Activated naive CD8-positive, alpha-beta T cell treated with anti-CD3 and anti-CD28 coated beads, Interleukin-2, amount 50 U/mL, for 24 hours (primary cell): ENCODE results near the gene CDC42SE2.
"Not testable (repeated sequence)": the region's sequence is repeated elsewhere in the genome, so short reads cannot be mapped to it uniquely, and the experiment has no call there.

Experiments
- ATAC-seq: fragments of 150-1000 bp; cut with Tn5 transposase; one replicate; pipeline ENCODE4 v1.10.0; 2021
- DNase-seq: peaks from one replicate; pipeline ENCODE4 v3.0.0; 2021
- H3K27ac Mint-ChIP-seq: one replicate; pipeline ENCODE4 v1.8.0; 2021; ENCODE audit warnings: mild to moderate bottlenecking, mixed read lengths
- H3K27me3 Mint-ChIP-seq: one replicate; pipeline ENCODE4 v1.8.0; 2021; ENCODE audit warnings: mixed read lengths
- H3K36me3 Mint-ChIP-seq: one replicate; pipeline ENCODE4 v1.8.0; 2021; ENCODE audit warnings: low read depth, mixed read lengths
- H3K4me1 Mint-ChIP-seq: one replicate; pipeline ENCODE4 v1.8.0; 2021; ENCODE audit warnings: mixed read lengths
- H3K4me3 Mint-ChIP-seq: one replicate; pipeline ENCODE4 v1.8.0; 2021; ENCODE audit warnings: mild to moderate bottlenecking, moderate library complexity, mixed read lengths
- H3K9me3 Mint-ChIP-seq: one replicate; pipeline ENCODE4 v1.8.0; 2021; ENCODE audit warnings: mixed read lengths

The CDC42SE2 gene

DNA sequence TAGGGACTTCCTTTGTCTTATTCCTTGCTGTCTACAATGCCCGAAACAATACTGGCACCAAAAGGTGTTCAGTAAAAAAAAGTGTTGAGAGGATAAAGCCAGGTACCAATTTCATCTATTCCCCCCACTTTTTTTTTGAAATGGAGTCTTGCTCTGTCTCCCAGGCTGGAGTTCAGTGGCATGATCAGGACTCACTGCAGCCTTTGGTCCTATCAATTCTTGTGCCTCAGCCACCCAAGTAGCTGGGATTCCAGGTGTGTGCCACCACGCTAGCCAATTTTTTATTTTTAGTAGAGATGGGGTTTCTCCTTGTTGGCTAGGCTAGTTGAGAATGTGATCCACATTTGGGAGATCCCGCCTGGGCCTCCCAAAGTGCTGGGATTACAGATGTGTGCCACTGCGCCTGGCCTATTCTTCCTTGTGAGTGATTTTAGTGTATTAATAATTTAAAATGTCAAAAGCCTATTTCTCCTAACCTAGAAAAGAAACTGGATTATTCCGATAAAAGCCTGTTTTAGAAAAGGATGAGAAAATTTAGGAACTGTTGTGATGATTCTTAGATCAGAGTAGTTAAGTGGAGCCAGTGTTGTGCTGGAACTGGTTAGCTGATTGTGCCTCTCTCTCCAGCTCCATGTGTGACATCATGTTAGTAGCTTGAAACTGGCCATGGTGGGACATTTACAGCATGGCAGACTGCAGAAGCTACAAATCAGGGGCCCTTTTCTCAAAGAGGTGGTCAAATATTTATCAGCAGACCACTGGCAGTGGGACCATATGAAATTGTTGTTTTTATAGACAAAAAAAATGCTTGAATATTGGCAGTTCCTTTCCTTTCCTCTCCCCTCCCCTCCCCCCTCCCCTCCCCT, 14.3 kb downstream of the CDC42SE2 start:
- Mint-ChIP-seq H3K4me1 (peaks cover 93% of the 10 kb centered on the region), H3K27ac (peak overlapping the region; percentile 80), H3K4me3 (no peak overlapping the region), H3K9me3 (no peaks in the 10 kb centered on the region), H3K27me3 (no peaks in the 10 kb centered on the region), H3K36me3 (peaks cover 24% of the 10 kb centered on the region)
- no peak for ATAC-seq
- DNase-seq: no peak

DNA sequence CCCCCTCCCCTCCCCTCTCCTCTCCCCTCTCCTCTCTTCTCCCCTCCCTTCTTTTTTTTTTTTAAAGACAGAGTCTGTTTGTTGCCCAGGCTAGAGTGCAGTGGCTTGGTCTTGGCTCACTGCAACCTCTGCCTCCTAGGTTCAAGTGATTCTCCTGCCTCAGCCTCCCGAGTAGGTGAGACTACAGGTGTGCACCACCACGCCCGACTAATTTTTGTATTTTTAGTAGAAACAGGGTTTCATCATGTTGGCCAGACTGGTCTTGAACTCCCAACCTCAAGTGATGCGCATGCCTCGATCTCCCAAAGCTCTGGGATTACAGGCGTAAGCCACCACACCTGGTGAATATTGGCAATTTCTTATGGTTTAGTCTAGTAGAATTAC, 14.9 kb downstream of the CDC42SE2 start:
- H3K27me3 Mint-ChIP-seq, H3K9me3 Mint-ChIP-seq, ATAC-seq, DNase-seq, H3K4me3 Mint-ChIP-seq: not testable (repeated sequence)
- H3K27ac Mint-ChIP-seq: peak overlapping the region; percentile 94
- peaks cover 27% of the 10 kb centered on the region for H3K36me3 Mint-ChIP-seq
- H3K4me1 Mint-ChIP-seq: peaks cover 96% of the 10 kb centered on the region

DNA sequence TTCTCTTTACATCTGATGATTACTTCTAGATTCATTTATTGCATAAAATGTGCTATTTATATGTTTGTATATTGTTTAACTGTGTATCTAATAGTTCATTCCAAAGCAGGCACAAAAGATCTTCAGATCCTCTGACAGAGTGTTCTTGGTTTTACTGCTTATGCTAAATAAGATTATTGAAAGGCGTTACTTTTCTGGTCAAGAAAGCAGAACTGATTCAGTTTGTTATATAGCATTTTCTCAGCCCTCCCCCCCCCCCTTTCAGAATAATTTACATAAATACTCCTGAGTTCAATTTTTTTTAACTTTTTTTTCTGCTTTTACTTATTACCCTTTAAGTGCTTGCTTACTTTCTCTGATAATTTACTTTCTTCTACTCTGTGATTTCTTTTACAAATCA, 15.4 kb downstream of the CDC42SE2 start:
- H3K36me3 Mint-ChIP-seq: peaks cover 27% of the 10 kb centered on the region
- H3K27me3 Mint-ChIP-seq: no peaks in the 10 kb centered on the region
- no peak for ATAC-seq

DNA sequence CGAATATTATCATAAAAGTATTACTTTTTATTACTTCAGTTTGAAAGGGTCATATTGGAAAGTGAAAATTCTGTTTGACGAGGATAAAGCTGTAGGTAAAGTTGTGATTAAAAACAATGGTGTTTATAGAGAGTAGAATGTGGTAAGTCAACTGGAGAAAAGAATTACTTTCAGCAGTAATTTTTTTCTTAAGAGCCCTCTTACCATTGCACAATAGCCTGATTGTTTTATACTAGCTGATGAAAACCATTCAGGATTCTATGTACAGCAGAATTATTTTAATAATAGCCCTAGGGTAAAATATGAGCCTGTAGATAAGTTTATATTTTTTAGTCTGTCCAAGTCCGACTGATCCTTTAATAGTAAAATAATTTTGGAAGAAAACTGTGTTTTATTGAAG, 16.6 kb downstream of the CDC42SE2 start:
- H3K27me3 Mint-ChIP-seq: no peaks in the 10 kb centered on the region
- H3K4me1 Mint-ChIP-seq: peaks cover 96% of the 10 kb centered on the region
- peak overlapping the region; percentile 76 for H3K4me3 Mint-ChIP-seq
- peaks cover 25% of the 10 kb centered on the region for H3K36me3 Mint-ChIP-seq
- DNase-seq (no peak), ATAC-seq (no peak)
- peak overlapping the region; percentile 94 for H3K27ac Mint-ChIP-seq
- no peaks in the 10 kb centered on the region for H3K9me3 Mint-ChIP-seq

More for the DNA sequence above, 15.4 kb downstream of the CDC42SE2 start:
- DNase-seq: no peak
- Mint-ChIP-seq H3K4me1 (peaks cover 95% of the 10 kb centered on the region), H3K27ac (peak overlapping the region; percentile 94), H3K9me3 (no peaks in the 10 kb centered on the region), H3K4me3 (peak overlapping the region; percentile 76)

DNA sequence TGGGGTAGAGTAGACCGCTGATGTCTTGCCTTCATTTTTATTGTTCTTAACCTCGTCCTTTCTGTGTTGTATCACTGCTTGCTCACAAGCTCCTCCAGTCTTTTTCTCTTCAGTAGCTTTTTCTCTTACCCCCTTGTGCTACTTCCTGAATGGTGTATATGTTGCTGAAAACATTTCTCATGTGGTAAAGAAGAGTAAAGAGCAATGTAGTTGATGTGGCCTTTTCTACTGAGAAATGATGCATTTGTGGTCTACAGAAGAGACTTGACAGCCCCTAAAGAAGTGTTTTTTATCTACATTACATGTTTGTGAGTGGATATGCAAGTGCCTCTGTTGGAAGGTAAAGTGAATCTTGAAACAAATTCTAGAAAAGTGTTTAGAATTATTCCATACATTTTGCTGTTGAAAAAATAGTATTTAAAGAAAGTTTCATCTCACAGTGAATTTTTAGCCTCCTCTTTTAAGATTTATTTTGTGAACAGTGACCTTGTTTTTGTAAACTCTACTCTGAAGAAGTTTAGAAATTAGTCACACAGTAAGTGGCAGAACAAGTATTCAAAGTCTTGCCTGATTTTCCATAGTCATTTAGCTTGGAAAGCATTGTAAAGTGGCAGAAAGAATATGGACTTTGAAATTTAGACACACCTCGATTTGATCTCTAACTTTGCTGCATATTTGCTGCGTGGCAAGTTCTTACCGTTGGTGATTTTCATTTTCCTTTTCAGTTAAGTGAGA, 17.4 kb downstream of the CDC42SE2 start:
- Mint-ChIP-seq H3K4me1 (peaks cover 95% of the 10 kb centered on the region), H3K4me3 (peak overlapping the region; percentile 76), H3K36me3 (peaks cover 25% of the 10 kb centered on the region), H3K9me3 (no peaks in the 10 kb centered on the region), H3K27ac (peak overlapping the region; percentile 94), H3K27me3 (no peaks in the 10 kb centered on the region)
- ATAC-seq (peak; percentile 81), DNase-seq (no peak)

DNA sequence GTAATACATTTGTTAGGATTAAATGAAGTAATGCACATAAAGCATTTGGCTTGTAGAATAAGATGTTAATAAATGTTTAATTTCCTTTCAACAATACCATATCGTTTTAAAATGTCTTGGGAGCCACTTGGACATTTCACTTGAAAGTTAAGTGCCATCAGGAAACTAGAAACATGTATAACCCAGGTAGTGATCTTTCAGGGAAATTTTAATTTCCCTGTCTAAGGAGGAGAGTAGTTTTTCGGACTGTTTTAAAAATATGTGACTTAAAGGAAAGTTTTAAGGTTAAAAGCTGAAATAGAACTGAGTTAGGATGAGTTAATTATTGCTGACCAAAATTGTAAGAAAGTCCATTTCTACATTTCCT, 18.0 kb downstream of the CDC42SE2 start:
- DNase-seq (no peak), ATAC-seq (no peak)
- H3K4me3 Mint-ChIP-seq: peak overlapping the region; percentile 76
- H3K27me3 Mint-ChIP-seq: no peaks in the 10 kb centered on the region
- peak overlapping the region; percentile 94 for H3K27ac Mint-ChIP-seq
- H3K36me3 Mint-ChIP-seq: peaks cover 25% of the 10 kb centered on the region
- H3K4me1 Mint-ChIP-seq: peaks cover 95% of the 10 kb centered on the region
- no peaks in the 10 kb centered on the region for H3K9me3 Mint-ChIP-seq

DNA sequence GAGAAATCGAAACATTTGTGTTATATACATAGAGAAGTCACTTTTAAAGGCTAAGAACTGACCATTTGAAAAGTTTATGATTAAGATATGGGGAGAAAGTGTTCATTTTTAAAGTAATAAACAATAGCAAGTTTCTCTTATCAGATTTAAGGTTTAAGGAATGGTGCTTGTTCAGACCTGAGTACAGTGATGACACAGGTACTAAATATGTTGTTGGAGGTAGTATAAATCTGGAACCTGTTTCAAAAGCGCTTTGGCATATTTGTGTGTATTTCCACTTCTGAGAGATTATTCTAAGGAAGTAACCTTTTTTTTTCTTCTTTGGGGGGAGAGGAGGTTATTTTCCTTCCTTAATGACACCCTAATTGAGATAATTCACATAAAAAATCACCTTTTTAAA, 18.4 kb downstream of the CDC42SE2 start:
- H3K27me3 Mint-ChIP-seq: no peaks in the 10 kb centered on the region
- DNase-seq: no peak
- H3K27ac Mint-ChIP-seq: peak overlapping the region; percentile 94
- peaks cover 27% of the 10 kb centered on the region for H3K36me3 Mint-ChIP-seq
- peaks cover 92% of the 10 kb centered on the region for H3K4me1 Mint-ChIP-seq
- peak overlapping the region; percentile 76 for H3K4me3 Mint-ChIP-seq
- H3K9me3 Mint-ChIP-seq: no peaks in the 10 kb centered on the region
- ATAC-seq: no peak

DNA sequence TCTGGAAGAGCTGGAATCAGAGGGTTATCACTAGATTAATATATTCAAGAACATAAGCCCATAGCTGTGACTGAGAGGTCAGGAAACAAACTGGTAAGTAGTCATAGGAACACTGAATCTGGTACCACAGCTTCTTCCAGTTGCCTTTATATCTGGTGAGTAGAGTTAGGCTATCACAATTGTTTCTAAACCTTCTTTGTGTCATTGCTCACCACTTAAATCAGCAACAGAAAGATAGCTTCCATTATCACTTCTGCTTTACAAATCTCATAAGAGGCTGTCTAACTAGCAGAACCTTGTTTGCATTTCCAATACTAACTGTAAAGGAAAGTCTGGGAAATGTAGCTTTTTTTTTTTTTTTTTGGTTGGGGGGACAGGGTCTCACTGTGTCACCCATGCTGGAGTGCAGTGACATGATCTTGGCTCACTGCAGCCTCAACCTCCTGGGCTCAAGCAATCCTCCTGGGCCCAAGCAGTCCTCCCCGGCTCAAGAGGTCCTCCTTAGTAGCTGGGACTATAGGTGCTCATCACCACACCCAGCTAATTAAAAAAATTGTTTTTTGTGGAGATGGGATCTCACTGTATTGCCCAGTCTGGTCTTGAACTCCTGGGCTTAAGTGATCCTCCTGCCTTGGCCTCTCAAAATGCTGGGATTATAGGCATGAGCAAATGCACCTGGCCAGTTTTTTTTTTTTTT, 22.0 kb downstream of the CDC42SE2 start:
- Mint-ChIP-seq H3K27me3 (no peaks in the 10 kb centered on the region), H3K4me3 (no peak overlapping the region), H3K36me3 (peaks cover 24% of the 10 kb centered on the region), H3K9me3 (no peaks in the 10 kb centered on the region), H3K27ac (peak overlapping the region; percentile 94), H3K4me1 (peaks cover 90% of the 10 kb centered on the region)
- ATAC-seq: peak; percentile 35
- DNase-seq: no peak

DNA sequence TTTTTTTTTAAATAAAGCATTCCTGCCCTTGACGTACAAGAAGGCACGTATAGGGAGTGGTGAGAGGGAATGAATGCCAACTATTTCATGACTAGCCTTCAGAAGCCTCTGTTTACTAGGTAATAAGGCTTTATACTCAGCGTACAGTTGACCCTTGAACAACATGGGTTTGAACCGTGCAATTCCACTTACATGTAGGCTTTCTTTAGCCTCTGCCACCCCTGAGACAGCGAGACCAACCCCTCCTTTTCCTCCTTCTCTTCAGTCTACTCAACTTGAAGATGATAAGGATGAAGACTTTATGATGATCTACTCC, 22.5 kb downstream of the CDC42SE2 start:
- Mint-ChIP-seq H3K4me1 (peaks cover 89% of the 10 kb centered on the region), H3K27ac (peak overlapping the region; percentile 94), H3K36me3 (peaks cover 24% of the 10 kb centered on the region), H3K27me3 (no peaks in the 10 kb centered on the region), H3K4me3 (no peak overlapping the region), H3K9me3 (no peaks in the 10 kb centered on the region)
- ATAC-seq (no peak), DNase-seq (no peak)

DNA sequence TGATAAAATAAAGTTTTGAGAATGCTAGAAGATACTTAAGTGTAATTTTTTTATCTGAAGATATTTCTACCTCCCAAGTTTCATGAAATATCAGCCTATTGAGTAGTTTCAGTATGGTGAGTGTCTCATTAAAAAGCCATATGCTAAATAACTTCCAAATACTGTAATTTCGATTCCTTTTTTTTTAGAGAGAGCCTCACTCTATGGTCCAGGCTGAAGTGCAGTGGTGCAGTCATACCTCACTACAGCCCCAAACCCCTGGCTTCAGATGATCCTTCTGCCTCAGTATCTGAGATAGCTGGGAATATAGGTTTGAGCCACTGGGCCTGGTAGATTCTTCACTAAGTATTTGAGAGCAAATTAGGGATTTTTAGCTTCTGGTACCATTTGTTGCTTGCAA, 24.5 kb downstream of the CDC42SE2 start:
- no peak for ATAC-seq
- Mint-ChIP-seq H3K9me3 (no peaks in the 10 kb centered on the region), H3K4me1 (peaks cover 83% of the 10 kb centered on the region), H3K27me3 (no peaks in the 10 kb centered on the region), H3K27ac (peak overlapping the region; percentile 97), H3K4me3 (peak overlapping the region; percentile 79), H3K36me3 (peaks cover 18% of the 10 kb centered on the region)
- no peak for DNase-seq

DNA sequence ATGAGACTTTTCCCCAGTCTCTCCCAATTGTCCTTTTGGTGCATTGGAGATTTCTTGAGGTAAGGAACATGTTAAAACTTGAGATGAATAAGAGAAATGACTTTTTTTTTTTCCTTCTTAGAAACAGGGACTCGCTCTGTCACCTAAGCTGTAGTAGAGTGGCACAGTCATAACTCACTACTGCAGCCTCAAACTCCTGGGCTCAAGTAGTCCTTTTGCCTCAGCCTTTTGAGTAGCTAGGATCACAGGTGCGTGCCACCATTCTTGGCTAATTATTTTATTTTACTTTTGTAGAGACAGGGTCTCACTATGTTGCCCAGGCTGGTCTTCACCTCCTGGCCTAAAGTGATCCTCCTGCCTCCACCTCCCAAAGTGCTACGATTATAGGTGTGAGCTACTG, 25.9 kb downstream of the CDC42SE2 start:
- H3K9me3 Mint-ChIP-seq: no peaks in the 10 kb centered on the region
- ATAC-seq (peak; percentile 76), DNase-seq (no peak)
- H3K4me1 Mint-ChIP-seq: peaks cover 80% of the 10 kb centered on the region
- peak overlapping the region; percentile 79 for H3K4me3 Mint-ChIP-seq
- no peaks in the 10 kb centered on the region for H3K27me3 Mint-ChIP-seq
- peak overlapping the region; percentile 97 for H3K27ac Mint-ChIP-seq
- H3K36me3 Mint-ChIP-seq: peaks cover 21% of the 10 kb centered on the region

DNA sequence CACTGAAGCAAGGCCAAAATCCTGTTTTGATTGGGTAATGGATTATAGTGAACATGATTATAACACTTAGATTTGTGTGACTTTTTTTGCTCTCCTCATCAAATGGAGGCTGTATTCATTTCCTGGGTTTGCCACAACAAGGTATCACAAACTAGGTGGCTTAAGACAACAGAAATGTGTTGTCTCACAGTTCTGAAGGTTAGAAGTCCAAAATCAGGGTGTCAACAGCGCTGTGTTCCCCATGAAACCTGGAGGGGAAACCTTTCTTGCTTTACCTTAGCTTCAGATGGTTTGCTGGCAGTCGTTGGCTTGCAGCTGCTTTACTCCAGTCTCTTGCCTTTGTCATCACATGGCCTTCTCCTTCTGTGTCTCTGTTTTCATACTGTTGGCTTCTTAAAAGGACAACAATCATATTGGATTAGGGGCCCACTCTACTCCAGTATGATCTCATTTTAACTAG, 32.4 kb downstream of the CDC42SE2 start:
- ATAC-seq (peak; percentile 53), DNase-seq (no peak)
- Mint-ChIP-seq H3K4me3 (peak overlapping the region; percentile 22), H3K9me3 (no peaks in the 10 kb centered on the region), H3K27ac (peak overlapping the region; percentile 79), H3K27me3 (no peaks in the 10 kb centered on the region), H3K36me3 (peaks cover 29% of the 10 kb centered on the region), H3K4me1 (peaks cover 81% of the 10 kb centered on the region)

DNA sequence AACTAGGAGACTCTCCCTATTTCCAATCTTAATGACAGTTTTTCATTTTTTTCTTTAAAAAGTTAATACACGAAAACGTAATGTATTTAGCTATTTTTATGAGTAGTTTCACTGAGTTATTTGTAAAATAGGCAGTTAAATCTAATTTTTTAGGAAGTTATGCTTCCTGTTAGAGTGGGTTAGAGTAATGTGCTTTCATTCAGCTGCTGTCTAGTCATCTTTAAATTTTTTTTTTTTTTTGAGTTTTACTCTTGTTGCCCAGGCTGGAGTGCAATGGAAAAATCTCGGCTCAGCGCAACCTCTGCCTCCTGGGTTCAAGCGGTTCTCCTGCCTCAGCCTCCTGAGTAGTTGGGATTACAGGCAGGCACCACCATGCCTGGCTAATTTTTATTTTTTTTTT, 34.0 kb downstream of the CDC42SE2 start:
- H3K4me1 Mint-ChIP-seq: peaks cover 77% of the 10 kb centered on the region
- no peak for DNase-seq

DNA sequence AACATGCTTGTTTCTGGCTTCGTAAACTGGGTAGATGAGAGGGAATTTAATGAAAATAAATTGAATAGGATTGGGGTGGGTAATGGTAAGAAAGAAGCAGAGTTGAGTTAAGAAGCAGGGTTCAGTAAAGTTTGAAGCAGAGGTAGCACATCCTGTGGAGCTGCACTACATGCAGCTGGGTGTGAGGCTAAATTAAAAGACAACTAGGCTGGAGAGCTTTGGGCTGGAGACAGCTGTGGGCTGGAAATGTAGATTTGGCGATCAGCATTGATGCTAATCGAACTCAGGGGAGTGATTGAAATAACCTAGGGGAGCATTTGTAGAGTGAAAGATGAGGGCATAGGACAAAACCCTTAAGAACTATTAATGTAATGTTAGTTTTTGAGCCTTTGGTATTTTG, 35.6 kb downstream of the CDC42SE2 start:
- H3K4me3 Mint-ChIP-seq: no peak overlapping the region
- H3K9me3 Mint-ChIP-seq: no peaks in the 10 kb centered on the region
- H3K36me3 Mint-ChIP-seq: peaks cover 22% of the 10 kb centered on the region
- no peak for DNase-seq
- peak overlapping the region; percentile 55 for H3K27ac Mint-ChIP-seq
- H3K4me1 Mint-ChIP-seq: peaks cover 80% of the 10 kb centered on the region
- ATAC-seq: no peak
- H3K27me3 Mint-ChIP-seq: no peaks in the 10 kb centered on the region

More for the DNA sequence above, 34.0 kb downstream of the CDC42SE2 start:
- Mint-ChIP-seq H3K9me3 (no peaks in the 10 kb centered on the region), H3K27me3 (no peaks in the 10 kb centered on the region), H3K27ac (no peak overlapping the region), H3K4me3 (no peak overlapping the region), H3K36me3 (peaks cover 27% of the 10 kb centered on the region)
- ATAC-seq: no peak
